Muscle layer of duodenum (tissue), 2 donors: ENCODE results near the gene ADIPOR1.
"Not testable (repeated sequence)": the region's sequence is repeated elsewhere in the genome, so short reads cannot be mapped to it uniquely, and the experiment has no call there.

Experiments
- H3K27ac ChIP-seq: one replicate; pipeline ENCODE4 v1.7.0; 2013; ENCODE audit warnings: mild to moderate bottlenecking, low read length
- H3K27me3 ChIP-seq: one replicate; pipeline ENCODE4 v1.7.0; 2013; ENCODE audit warnings: low read depth, mild to moderate bottlenecking, control low read depth, low read length
- H3K36me3 ChIP-seq, 2 donors: one replicate each; pipeline ENCODE4 v1.7.0; 2013; ENCODE audit warnings: low read length in 2 of 2, control low read depth in 1 of 2, mild to moderate bottlenecking in 1 of 2; ENCODE audit not compliant: insufficient read depth in 2 of 2, control insufficient read depth in 1 of 2
- H3K4me1 ChIP-seq, 2 donors: one replicate each; pipeline ENCODE4 v1.7.0; 2013; ENCODE audit warnings: low read length in 2 of 2, mild to moderate bottlenecking in 2 of 2, control low read depth in 1 of 2, moderate library complexity in 1 of 2; ENCODE audit not compliant: insufficient read depth in 2 of 2, control insufficient read depth in 1 of 2
- H3K4me3 ChIP-seq, 2 donors: one replicate each; pipeline ENCODE4 v1.7.0; 2013; ENCODE audit warnings: low read length in 2 of 2, low read depth in 1 of 2, mild to moderate bottlenecking in 1 of 2
- H3K9me3 ChIP-seq, 2 donors: one replicate each; pipeline ENCODE4 v1.7.0; 2013; ENCODE audit warnings: low read length in 2 of 2, control low read depth in 1 of 2, mild to moderate bottlenecking in 1 of 2; ENCODE audit not compliant: control insufficient read depth in 1 of 2
- donor health status: healthy.

The ADIPOR1 gene, protein sequence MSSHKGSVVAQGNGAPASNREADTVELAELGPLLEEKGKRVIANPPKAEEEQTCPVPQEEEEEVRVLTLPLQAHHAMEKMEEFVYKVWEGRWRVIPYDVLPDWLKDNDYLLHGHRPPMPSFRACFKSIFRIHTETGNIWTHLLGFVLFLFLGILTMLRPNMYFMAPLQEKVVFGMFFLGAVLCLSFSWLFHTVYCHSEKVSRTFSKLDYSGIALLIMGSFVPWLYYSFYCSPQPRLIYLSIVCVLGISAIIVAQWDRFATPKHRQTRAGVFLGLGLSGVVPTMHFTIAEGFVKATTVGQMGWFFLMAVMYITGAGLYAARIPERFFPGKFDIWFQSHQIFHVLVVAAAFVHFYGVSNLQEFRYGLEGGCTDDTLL

DNA sequence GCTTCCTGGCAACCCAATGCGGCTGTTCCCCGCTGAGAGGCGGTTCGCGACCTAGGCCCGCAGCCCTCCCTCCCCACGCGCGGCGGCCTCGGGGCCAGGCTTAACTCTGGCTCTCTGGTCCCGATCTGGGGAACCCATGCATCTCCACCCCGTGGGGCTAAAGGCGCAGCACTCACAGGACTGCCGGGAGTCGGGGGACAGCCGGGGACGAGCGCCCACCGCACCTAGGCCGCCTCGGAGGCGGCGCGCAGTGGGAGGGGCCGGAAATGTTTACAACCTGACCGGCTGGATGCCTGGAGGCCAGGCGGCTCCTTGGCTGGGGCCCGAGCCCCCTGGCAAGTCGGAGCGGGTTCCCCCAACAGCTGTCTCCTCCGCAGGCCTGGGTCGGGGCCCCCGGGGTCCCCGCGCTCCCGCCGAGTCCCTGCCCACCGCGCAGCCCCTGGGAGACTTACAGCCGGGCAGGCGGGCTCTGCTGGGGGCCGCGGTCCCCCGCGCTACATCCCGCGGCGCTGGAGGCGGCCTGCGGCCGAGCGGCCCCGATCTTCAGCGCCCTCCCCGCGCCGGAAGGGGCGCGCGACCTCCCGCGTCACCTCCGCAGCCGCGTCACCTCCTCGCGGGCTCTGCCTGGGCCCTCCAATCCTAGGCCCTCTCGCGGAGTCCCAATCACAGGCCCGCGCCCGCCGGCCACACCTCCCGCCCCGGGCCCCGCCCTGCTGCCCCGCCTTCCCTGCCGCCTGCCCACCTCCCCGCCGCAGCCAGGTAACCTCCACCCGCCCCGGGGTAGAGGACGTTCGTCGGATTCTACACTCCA is at the start of gene ADIPOR1:
Gene ADIPOR1 (minus strand): TSS at position 580 of the 811 bp plus-strand sequence. CDS start 7,242 bp downstream, outside the sequence.
- Histone ChIP-seq H3K27ac (peak within 1 kb of the TSS; percentile 76), H3K9me3 (no peaks in the 10 kb centered on the region), H3K27me3 (no peaks in the 10 kb centered on the region), H3K4me1 (peaks cover 14 to 35% of the 10 kb centered on the region in 2 donors), H3K36me3 (peaks cover 12 to 17% of the 10 kb centered on the region in 2 donors), H3K4me3 (peak within 1 kb of the TSS; percentile 78 to 90)

DNA sequence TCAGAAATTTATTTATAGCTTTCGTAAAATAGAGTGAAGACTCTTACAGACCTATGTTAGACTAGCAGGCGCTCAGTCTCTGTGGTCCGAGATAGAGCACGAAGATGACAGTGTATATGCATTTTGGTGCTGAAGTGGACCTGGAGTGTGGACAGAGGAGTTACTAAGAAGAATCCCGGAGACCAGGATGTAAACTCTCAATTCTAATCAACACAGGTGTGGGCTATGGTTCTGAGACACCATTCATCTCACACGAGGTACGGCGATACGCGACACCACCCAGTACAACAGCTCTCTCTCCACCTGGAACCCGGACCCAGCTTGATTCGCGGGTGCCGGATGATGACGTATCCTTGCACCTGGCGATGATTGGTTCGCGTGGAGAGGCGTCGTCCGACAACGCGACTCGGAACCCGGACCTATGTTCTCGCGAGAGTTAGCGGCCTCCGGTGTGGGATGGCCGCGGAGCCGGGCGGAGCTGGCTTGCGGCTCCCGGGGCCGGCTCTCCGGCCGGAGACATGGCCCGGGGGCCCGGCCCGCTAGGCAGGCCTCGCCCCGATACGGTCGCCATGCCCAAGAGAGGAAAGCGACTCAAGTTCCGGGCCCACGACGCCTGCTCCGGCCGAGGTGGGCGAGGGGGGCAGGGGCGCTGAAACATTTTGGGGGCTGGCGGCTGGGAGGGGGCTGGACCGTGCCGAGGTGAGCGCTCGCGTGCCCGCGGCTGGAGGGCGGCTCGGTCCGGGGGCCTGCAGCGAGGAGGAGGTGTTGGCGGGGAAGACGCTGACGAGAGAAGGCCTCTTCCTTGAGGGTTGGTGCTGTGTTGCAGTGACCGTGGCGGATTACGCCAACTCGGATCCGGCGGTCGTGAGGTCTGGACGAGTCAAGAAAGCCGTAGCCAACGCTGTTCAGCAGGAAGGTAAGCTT is 49.1 kb upstream of the ADIPOR1 start, which contains the start of gene TMEM183A:
Gene TMEM183A (plus strand): TSS at position 427 of the 924 bp plus-strand sequence. CDS start 92 bp downstream, at position 519.
- Histone ChIP-seq H3K27me3 (no peaks in the 10 kb centered on the region), H3K27ac (peak within 1 kb of the TSS; percentile 99), H3K9me3 (no peaks in the 10 kb centered on the region), H3K36me3 (peaks cover 18 to 21% of the 10 kb centered on the region in 2 donors), H3K4me3 (peak within 1 kb of the TSS; percentile 93 to 94), H3K4me1 (peaks cover 8 to 28% of the 10 kb centered on the region in 2 donors)

GRCh38 chr1:203005395-203006142 is 47.5 kb upstream of the ADIPOR1 start:
- not testable (repeated sequence) for H3K9me3 ChIP-seq, H3K27me3 ChIP-seq, H3K27ac ChIP-seq
- Histone ChIP-seq H3K4me3 (peak overlapping the region in 1 of 2 donors; percentile 93), H3K36me3 (peaks cover 9 to 13% of the 10 kb centered on the region in 2 donors), H3K4me1 (peaks cover 8 to 28% of the 10 kb centered on the region in 2 donors)

DNA sequence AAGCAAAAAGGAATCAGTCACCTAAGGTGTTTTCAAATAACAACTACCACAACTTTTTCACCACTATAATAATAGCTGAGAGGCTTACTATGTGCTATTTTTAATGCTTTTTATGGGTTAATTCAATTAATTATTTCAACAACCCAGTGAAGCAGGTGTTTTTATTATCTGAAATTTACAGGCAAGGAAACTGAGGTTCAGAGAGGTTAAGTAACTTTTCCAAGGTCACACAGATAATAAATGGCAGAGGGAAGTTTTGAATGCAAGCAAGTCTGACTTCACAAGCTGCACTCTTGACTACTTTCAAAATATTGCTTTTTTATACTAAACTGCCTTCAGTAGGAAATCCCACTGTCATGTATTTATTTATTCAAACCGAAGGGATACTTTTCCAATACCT is 44.8 kb upstream of the ADIPOR1 start:
- Histone ChIP-seq H3K4me3 (no peak overlapping the region), H3K27me3 (no peaks in the 10 kb centered on the region), H3K4me1 (peaks cover under 1 to 19% of the 10 kb centered on the region in 2 donors), H3K27ac (no peak overlapping the region), H3K9me3 (no peaks in the 10 kb centered on the region), H3K36me3 (no peaks in the 10 kb centered on the region)

- Histone ChIP-seq H3K36me3 (no peaks in the 10 kb centered on the region), H3K4me1 (peaks cover 0 to 20% of the 10 kb centered on the region in 2 donors), H3K27me3 (no peaks in the 10 kb centered on the region), H3K27ac (no peak overlapping the region), H3K9me3 (no peaks in the 10 kb centered on the region), H3K4me3 (no peak overlapping the region)
Measured at GRCh38 chr1:203001986-203002385, 43.9 kb upstream of the ADIPOR1 start.

DNA sequence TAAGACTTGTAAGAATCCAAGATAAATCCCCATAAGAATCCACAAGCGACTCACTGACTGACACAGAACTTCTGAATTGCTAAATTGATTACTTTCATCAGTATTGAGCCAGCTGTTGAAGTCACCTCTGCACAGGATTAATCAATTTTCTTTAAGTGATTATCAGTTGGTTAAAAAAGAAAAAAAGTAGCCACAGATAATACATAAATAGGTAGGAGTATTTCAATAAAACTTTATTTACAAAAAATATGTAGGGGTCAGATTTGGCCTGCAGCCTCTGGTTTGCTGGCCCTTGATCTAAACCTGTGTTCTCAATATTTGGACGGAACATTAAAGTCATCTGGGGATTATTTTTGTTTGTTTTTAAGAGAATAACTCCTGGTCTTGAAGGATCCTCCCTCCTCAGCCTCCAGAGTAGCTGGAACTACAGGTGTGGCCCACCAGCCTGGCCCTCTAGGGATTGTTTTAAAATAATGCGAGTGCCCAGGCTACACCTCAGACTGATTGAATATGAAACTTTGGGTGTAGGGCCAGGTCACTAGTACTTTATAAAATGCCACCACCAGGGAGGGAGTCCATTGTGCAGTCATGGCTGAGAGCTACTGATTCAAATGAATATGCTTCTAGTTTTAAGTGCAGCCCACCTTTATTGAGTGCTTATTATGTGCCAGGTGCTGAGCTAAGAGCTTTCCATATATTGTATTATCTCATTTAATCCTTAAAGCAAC is 42.3 kb upstream of the ADIPOR1 start:
- H3K27me3 ChIP-seq = no peaks in the 10 kb centered on the region
- H3K4me3 ChIP-seq = no peak overlapping the region
- no peak overlapping the region for H3K27ac ChIP-seq
- peaks cover 0 to 10% of the 10 kb centered on the region in 2 donors for H3K4me1 ChIP-seq
- H3K36me3 ChIP-seq = no peaks in the 10 kb centered on the region
- no peaks in the 10 kb centered on the region for H3K9me3 ChIP-seq

- no peaks in the 10 kb centered on the region for H3K27me3 ChIP-seq
- H3K4me3 ChIP-seq = no peak overlapping the region
- H3K9me3 ChIP-seq = no peaks in the 10 kb centered on the region
- H3K27ac ChIP-seq = no peak overlapping the region
- no peaks in the 10 kb centered on the region for H3K36me3 ChIP-seq
- peaks cover 0 to 10% of the 10 kb centered on the region in 2 donors for H3K4me1 ChIP-seq
Measured at GRCh38 chr1:202998836-202999750, 41.0 kb upstream of the ADIPOR1 start.

DNA sequence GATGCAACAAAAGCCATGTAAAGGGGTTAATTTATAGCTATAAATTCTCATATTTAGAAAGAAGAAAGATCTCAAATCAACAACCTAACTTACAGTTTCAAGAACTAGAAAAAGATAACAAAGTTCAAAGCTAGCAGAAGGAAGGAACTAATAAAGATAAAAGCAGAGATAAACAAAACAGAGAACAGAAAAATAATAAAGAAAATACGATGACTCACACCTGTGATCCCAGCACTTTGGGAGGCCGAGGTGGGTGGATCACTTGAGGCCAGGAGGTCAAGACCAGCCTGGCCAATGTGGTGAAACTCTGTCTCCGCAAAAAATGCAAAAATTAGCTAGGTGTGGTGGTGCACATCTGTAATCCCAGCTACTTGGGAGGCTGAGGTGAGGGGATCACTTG is 36.6 kb upstream of the ADIPOR1 start:
- no peak overlapping the region for H3K27ac ChIP-seq
- H3K36me3 ChIP-seq = no peaks in the 10 kb centered on the region
- H3K4me3 ChIP-seq = no peak overlapping the region
- H3K27me3 ChIP-seq = no peaks in the 10 kb centered on the region
- H3K4me1 ChIP-seq = peaks cover 0 to 10% of the 10 kb centered on the region in 2 donors
- no peaks in the 10 kb centered on the region for H3K9me3 ChIP-seq

DNA sequence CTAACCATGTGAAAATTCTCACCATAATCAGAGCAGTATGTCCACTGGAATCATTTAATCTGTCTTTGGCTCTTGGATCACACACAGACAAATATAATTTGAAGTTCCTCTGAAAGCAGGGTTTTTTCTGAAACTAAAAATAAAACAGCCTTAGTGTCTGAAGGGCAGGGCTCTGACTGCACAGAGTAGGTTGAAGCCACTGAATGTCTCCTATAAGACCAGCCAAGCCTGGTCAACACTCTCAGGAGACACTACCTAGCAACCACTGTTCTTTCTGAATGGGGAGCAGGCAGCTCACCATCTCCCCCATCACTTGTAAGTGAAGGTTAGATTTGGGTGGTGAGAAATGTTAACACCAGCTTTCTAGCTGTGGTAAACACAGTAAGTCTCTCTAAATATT is 33.0 kb upstream of the ADIPOR1 start:
- no peak overlapping the region for H3K4me3 ChIP-seq
- H3K4me1 ChIP-seq = no peaks in the 10 kb centered on the region
- no peaks in the 10 kb centered on the region for H3K36me3 ChIP-seq
- H3K27ac ChIP-seq = no peak overlapping the region
- no peaks in the 10 kb centered on the region for H3K9me3 ChIP-seq
- H3K27me3 ChIP-seq = no peaks in the 10 kb centered on the region
